Measurements from ENCODE around the gene SERPINH1.

Gene SERPINH1

GRCh38 chr11:75562048-75562835 is at the start of gene SERPINH1:
SERPINH1 (plus strand) TSS chr11:75562253; CDS start chr11:75566350, 4,097 bp downstream.
- DNase-seq (ENCODE audit: insufficient read length, low spot score) (peak; percentile 89), FAIRE-seq (peak; percentile 66)

- FAIRE-seq (no peak), DNase-seq (ENCODE audit: insufficient read length, low spot score) (no peak)
Observed at GRCh38 chr11:75513250-75513649, 48.8 kb upstream of the SERPINH1 start.

- no peak for FAIRE-seq
- no peak for DNase-seq (ENCODE audit: insufficient read length, low spot score)
Observed at GRCh38 chr11:75514596-75514995, 47.5 kb upstream of the SERPINH1 start.

GRCh38 chr11:75516140-75516539 is 45.9 kb upstream of the SERPINH1 start:
- DNase-seq (ENCODE audit: insufficient read length, low spot score), result no peak
- FAIRE-seq, result no peak

GRCh38 chr11:75516886-75517285 is 45.2 kb upstream of the SERPINH1 start:
- no peak for DNase-seq (ENCODE audit: insufficient read length, low spot score)
- no peak for FAIRE-seq

GRCh38 chr11:75518204-75518549 is 43.9 kb upstream of the SERPINH1 start:
- DNase-seq (ENCODE audit: insufficient read length, low spot score) (no peak), FAIRE-seq (no peak)

- DNase-seq (ENCODE audit: insufficient read length, low spot score) (no peak), FAIRE-seq (no peak)
Observed at GRCh38 chr11:75518771-75519653, 43.0 kb upstream of the SERPINH1 start.

- FAIRE-seq, result no peak
Observed at GRCh38 chr11:75520688-75521087, 41.4 kb upstream of the SERPINH1 start.

GRCh38 chr11:75522286-75523044 is 39.6 kb upstream of the SERPINH1 start:
- FAIRE-seq (no peak), DNase-seq (ENCODE audit: insufficient read length, low spot score) (no peak)

More at GRCh38 chr11:75520688-75521087, 41.4 kb upstream of the SERPINH1 start:
- DNase-seq (ENCODE audit: insufficient read length, low spot score), result no peak

GRCh38 chr11:75523189-75523588 is 38.9 kb upstream of the SERPINH1 start:
- no peak for DNase-seq (ENCODE audit: insufficient read length, low spot score)
- FAIRE-seq, result peak; percentile 23

GRCh38 chr11:75523811-75524664 is 38.0 kb upstream of the SERPINH1 start:
- FAIRE-seq (no peak), DNase-seq (ENCODE audit: insufficient read length, low spot score) (no peak)

GRCh38 chr11:75524665-75525432 is 37.2 kb upstream of the SERPINH1 start:
- no peak for DNase-seq (ENCODE audit: insufficient read length, low spot score)
- FAIRE-seq, result no peak

GRCh38 chr11:75525433-75526191 is 36.4 kb upstream of the SERPINH1 start, which contains the start of gene GDPD5:
GDPD5 (minus strand) TSS chr11:75525941; CDS start chr11:75477735, 48,206 bp downstream.
- DNase-seq (ENCODE audit: insufficient read length, low spot score), result peak; percentile 97
- peak; percentile 54 for FAIRE-seq

GRCh38 chr11:75526192-75526541 is 35.9 kb upstream of the SERPINH1 start:
- DNase-seq (ENCODE audit: insufficient read length, low spot score) (no peak), FAIRE-seq (no peak)

- no peak for FAIRE-seq
- DNase-seq (ENCODE audit: insufficient read length, low spot score), result no peak
Observed at GRCh38 chr11:75527130-75527529, 34.9 kb upstream of the SERPINH1 start.

GRCh38 chr11:75527938-75528735 is 33.9 kb upstream of the SERPINH1 start:
- no peak for FAIRE-seq
- no peak for DNase-seq (ENCODE audit: insufficient read length, low spot score)

GRCh38 chr11:75530577-75530976 is 31.5 kb upstream of the SERPINH1 start:
- FAIRE-seq (no peak), DNase-seq (ENCODE audit: insufficient read length, low spot score) (no peak)

GRCh38 chr11:75531325-75531724 is 30.7 kb upstream of the SERPINH1 start:
- DNase-seq (ENCODE audit: insufficient read length, low spot score) (no peak), FAIRE-seq (no peak)
